ENCODE measurements around the gene TBCD.

TBCD gene

GRCh38 chr17:82831818-82832200 lies 79.9 kb downstream of the TBCD start:
- TF ChIP-seq, protein P1, sequence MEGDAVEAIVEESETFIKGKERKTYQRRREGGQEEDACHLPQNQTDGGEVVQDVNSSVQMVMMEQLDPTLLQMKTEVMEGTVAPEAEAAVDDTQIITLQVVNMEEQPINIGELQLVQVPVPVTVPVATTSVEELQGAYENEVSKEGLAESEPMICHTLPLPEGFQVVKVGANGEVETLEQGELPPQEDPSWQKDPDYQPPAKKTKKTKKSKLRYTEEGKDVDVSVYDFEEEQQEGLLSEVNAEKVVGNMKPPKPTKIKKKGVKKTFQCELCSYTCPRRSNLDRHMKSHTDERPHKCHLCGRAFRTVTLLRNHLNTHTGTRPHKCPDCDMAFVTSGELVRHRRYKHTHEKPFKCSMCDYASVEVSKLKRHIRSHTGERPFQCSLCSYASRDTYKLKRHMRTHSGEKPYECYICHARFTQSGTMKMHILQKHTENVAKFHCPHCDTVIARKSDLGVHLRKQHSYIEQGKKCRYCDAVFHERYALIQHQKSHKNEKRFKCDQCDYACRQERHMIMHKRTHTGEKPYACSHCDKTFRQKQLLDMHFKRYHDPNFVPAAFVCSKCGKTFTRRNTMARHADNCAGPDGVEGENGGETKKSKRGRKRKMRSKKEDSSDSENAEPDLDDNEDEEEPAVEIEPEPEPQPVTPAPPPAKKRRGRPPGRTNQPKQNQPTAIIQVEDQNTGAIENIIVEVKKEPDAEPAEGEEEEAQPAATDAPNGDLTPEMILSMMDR (conservative IDR thresholded peaks at IDR 0.05): no peak
- no peak overlapping the region for H3K27ac ChIP-seq

- TF ChIP-seq, protein P1 (conservative IDR thresholded peaks at IDR 0.05): no peak
- no peak overlapping the region for H3K27ac ChIP-seq
These were observed 80.5 kb downstream of the TBCD start for GRCh38 chr17:82832411-82832810.

DNA sequence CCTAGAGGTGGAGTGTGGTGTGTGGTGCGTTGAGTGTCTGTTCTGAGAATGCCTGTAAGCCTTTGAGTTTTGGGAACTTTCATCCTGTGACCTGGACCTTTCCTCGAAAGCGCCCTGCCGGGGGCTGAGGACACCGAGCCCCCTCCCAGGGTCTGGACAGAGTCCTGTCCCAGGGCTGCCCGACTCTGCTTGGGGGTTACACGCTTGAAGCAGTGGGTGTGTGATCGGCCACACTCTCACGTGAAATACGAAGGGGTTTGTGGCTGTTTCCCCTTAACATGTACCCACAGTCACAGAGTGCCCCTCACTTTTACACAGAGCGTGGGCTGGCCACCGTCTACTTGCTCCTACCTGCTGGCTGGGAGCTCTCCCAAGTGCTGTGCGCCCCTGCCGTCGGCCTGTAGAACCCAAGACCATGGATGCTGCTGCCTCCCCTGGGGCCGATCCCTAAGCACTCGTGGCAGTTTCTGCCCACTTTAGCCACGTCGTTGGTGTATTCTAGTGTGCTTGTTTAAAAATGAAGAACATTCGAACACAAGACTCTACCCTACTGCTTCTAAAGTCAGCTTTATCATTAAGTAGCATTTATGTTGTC lies 81.1 kb downstream of the TBCD start:
- TF ChIP-seq, protein P1 (conservative IDR thresholded peaks at IDR 0.05): no peak
- no peak overlapping the region for H3K27ac ChIP-seq

- H3K27ac ChIP-seq: no peak overlapping the region
- TF ChIP-seq, protein P1 (conservative IDR thresholded peaks at IDR 0.05): no peak
These were observed 83.3 kb downstream of the TBCD start for GRCh38 chr17:82835122-82835521.

- TF ChIP-seq, protein P1 (conservative IDR thresholded peaks at IDR 0.05): no peak
- H3K27ac ChIP-seq: no peak overlapping the region
These were observed 84.1 kb downstream of the TBCD start for GRCh38 chr17:82835766-82836512.

GRCh38 chr17:82836823-82837357 lies 85.0 kb downstream of the TBCD start:
- H3K27ac ChIP-seq: peak overlapping the region; percentile 79
- TF ChIP-seq, protein P1 (conservative IDR thresholded peaks at IDR 0.05): peak; percentile 21; the same call in 1 of the 2 replicates

DNA sequence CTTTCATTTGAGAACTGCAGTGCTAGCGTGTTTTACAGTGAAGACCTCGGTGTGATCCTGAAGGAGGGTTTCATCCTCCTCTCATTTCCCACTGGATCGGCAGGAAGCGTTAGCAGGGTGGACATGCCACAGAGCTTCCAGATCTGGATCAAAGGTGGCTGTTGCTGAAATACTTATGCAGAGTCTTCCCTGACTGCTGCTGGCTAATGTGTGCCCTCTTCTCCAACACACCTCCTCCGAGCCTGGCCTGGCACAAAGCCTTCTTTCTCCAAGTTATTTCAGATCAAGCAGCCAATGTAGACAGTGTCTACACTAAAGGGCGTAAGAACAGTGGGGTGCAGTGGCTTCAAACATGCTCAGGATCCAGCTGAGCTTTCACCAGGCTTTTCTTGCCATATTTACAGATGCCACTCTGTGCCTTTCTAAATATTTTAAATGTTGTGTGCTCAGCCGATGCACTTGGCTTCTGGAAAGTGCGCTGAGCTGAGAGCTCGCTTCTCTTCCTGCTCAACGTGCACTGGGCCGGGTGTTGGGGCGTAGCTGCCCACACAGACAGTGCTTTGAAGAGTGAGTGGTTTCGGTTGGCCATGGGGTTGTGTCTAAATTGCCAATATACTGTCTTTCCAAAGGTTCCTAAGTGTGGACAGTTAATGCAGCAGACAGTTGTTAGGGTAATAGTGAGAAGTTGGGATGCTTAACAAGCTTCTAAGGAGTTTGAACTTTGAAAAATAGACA lies 85.9 kb downstream of the TBCD start:
- H3K27ac ChIP-seq: peak overlapping the region; percentile 79
- TF ChIP-seq, protein P1 (conservative IDR thresholded peaks at IDR 0.05): no peak

All from VCaP (cell line).